Heart left ventricle (tissue), 13 donors: ENCODE results near the gene CCDC200.

Experiments
- CTCF ChIP-seq, 12 donors: fragments of 200-600 bp; sonication (generic) in 4 of 12; IDR thresholded peaks; one replicate each; pipeline versions ENCODE4 v1.5.0 to v1.8.0; 2018 to 2022; ENCODE audit warnings: antibody characterized with exemption in 12 of 12, mild to moderate bottlenecking in 5 of 12
- POLR2A ChIP-seq, 2 donors: fragments of 450-650 bp; IDR thresholded peaks; one replicate each; pipeline ENCODE4 v1.6.1; 2017; ENCODE audit warnings: antibody characterized with exemption in 2 of 2, mild to moderate bottlenecking in 2 of 2, moderate library complexity in 2 of 2
- donor health status: ischemic (EF 13 %, LVEDD 7.1; RV severe dilation, severe dysfunction).
- donor health status: DM: no; HTN: yes; CAD: no.
- donor health status: DM: no; HTN: no; CAD: no.
- donor health status: ischemic (EF 25% LVEDD 6.9; RV normal size, moderate dysfunction).
- donor health status: ischemic (EF 25% LVEDD 5.7; RV mildly dilated, moderate dysfunction).
- donor health status: ischemic (EF 35%, LVEDD 5.7; RV mildly dilated, moderate dysfunction).
- donor health status: nonischemic (EF 11% LVEDD 7.7; RV severe dilation, severe dysfunction).
- donor health status: DM: yes; HTN: yes; CAD: no.
- donor health status: PGD.
- donor health status: ischemic (EF 29% LVEDD 5.4; RV normal size, mild dysfunction).
- donor health status: nonischemic (EF 23%, LVEDD 6.1; RV moderate dilation, normal function).

- no peak for TF ChIP-seq CTCF (IDR thresholded peaks at IDR 0.05)
- TF ChIP-seq POLR2A (IDR thresholded peaks at IDR 0.05), result no peak
Observed at GRCh38 chr17:43210576-43210975, 17.8 kb downstream of the CCDC200 start.
